GM12875 (cell line): ENCODE data around the gene FOXO3.

ENCODE experiments used
- H3K4me3 ChIP-seq: one replicate; pipeline ENCODE4 v1.5.1; 2011; ENCODE audit warnings: low read depth, low read length, control low read depth
- CTCF ChIP-seq: IDR thresholded peaks from 2 replicates; pipeline ENCODE4 v1.5.1; 2011; ENCODE audit warnings: low read depth, mild to moderate bottlenecking, control low read depth, inconsistent platforms, low read length, moderate library complexity, borderline replicate concordance; ENCODE audit not compliant: insufficient read depth

Gene FOXO3

GRCh38 chr6:108671790-108672189, 111.1 kb downstream of the FOXO3 start:
- TF ChIP-seq CTCF, result no peak
- no peak overlapping the region for H3K4me3 ChIP-seq

GRCh38 chr6:108672641-108673040, 111.9 kb downstream of the FOXO3 start:
- no peak overlapping the region for H3K4me3 ChIP-seq
- no peak for TF ChIP-seq CTCF

GRCh38 chr6:108673153-108673552, 112.4 kb downstream of the FOXO3 start:
- no peak overlapping the region for H3K4me3 ChIP-seq
- no peak for TF ChIP-seq CTCF

GRCh38 chr6:108673602-108674001, 112.9 kb downstream of the FOXO3 start:
- no peak overlapping the region for H3K4me3 ChIP-seq
- TF ChIP-seq CTCF, result no peak

GRCh38 chr6:108675226-108676200, 114.8 kb downstream of the FOXO3 start:
- TF ChIP-seq CTCF, result no peak
- no peak overlapping the region for H3K4me3 ChIP-seq

- H3K4me3 ChIP-seq, result no peak overlapping the region
- no peak for TF ChIP-seq CTCF
Measured at GRCh38 chr6:108676555-108676954, 115.8 kb downstream of the FOXO3 start.

- no peak for TF ChIP-seq CTCF
- H3K4me3 ChIP-seq, result no peak overlapping the region
Measured at GRCh38 chr6:108677357-108677756, 116.6 kb downstream of the FOXO3 start.
